Stimulated activated CD4-positive, alpha-beta T cell treated with anti-CD3 and anti-CD28 coated beads, Interleukin-12 subunit alpha, Interleukin-12 subunit beta, amount 100 ng/mL, for 24 hours (primary cell): ENCODE data around the gene SH3BP2.

ENCODE experiments used
- DNase-seq, 2 experiments: peaks; one replicate each; pipeline ENCODE4 v3.0.0-alpha.2; 2020; ENCODE audit warnings: low read depth in 2 of 2

Gene SH3BP2

GRCh38 chr4:2856266-2856665, 63.4 kb downstream of the SH3BP2 start:
- no peak for DNase-seq

- DNase-seq: no peak
These were observed 64.6 kb downstream of the SH3BP2 start for GRCh38 chr4:2857349-2857927.

GRCh38 chr4:2858451-2859217, 65.7 kb downstream of the SH3BP2 start:
- DNase-seq: no peak

- no peak for DNase-seq
These were observed 66.6 kb downstream of the SH3BP2 start for GRCh38 chr4:2859514-2859913.

- DNase-seq: no peak
These were observed 67.8 kb downstream of the SH3BP2 start for GRCh38 chr4:2860391-2861348.

GRCh38 chr4:2861631-2862436, 68.9 kb downstream of the SH3BP2 start:
- no peak for DNase-seq

GRCh38 chr4:2862528-2862927, 69.6 kb downstream of the SH3BP2 start:
- DNase-seq: no peak

- DNase-seq: no peak
These were observed 70.8 kb downstream of the SH3BP2 start for GRCh38 chr4:2863649-2864048.

- DNase-seq: no peak
These were observed 72.4 kb downstream of the SH3BP2 start for GRCh38 chr4:2865196-2865780.

- no peak for DNase-seq
These were observed 73.4 kb downstream of the SH3BP2 start for GRCh38 chr4:2866160-2866861.

- no peak for DNase-seq
These were observed 74.0 kb downstream of the SH3BP2 start for GRCh38 chr4:2866891-2867290.

- DNase-seq: no peak
These were observed 75.0 kb downstream of the SH3BP2 start for GRCh38 chr4:2867758-2868491.

GRCh38 chr4:2868877-2869487, 76.1 kb downstream of the SH3BP2 start:
- DNase-seq: no peak

GRCh38 chr4:2869659-2870058, 76.8 kb downstream of the SH3BP2 start:
- DNase-seq: no peak

- no peak for DNase-seq
These were observed 77.2 kb downstream of the SH3BP2 start for GRCh38 chr4:2870082-2870481.

- no peak for DNase-seq
These were observed 78.6 kb downstream of the SH3BP2 start for GRCh38 chr4:2871466-2871865.

- no peak for DNase-seq
These were observed 79.0 kb downstream of the SH3BP2 start for GRCh38 chr4:2871911-2872310.

GRCh38 chr4:2873329-2873728, 80.4 kb downstream of the SH3BP2 start:
- DNase-seq: no peak

- DNase-seq: no peak
These were observed 82.0 kb downstream of the SH3BP2 start for GRCh38 chr4:2874861-2875260.
